Choroid plexus epithelial cell (primary cell): ENCODE data around the gene TMEM178A.

Experiments
- DNase-seq: peaks from one replicate; pipeline ENCODE4 v3.0.0-alpha.2; 2010; ENCODE audit warnings: low read depth
- H3K4me3 ChIP-seq: 2 replicates; pipeline ENCODE4 v1.5.1; 2011; ENCODE audit warnings: low read depth, mild to moderate bottlenecking, control low read depth, low read length, moderate library complexity
- TF ChIP-seq, protein P1 (sequence below): conservative IDR thresholded peaks from 2 replicates; pipeline ENCODE4 v1.5.1; 2011; ENCODE audit warnings: low read depth, mild to moderate bottlenecking, control low read depth, inconsistent platforms, low read length, moderate library complexity

Gene TMEM178A

DNA sequence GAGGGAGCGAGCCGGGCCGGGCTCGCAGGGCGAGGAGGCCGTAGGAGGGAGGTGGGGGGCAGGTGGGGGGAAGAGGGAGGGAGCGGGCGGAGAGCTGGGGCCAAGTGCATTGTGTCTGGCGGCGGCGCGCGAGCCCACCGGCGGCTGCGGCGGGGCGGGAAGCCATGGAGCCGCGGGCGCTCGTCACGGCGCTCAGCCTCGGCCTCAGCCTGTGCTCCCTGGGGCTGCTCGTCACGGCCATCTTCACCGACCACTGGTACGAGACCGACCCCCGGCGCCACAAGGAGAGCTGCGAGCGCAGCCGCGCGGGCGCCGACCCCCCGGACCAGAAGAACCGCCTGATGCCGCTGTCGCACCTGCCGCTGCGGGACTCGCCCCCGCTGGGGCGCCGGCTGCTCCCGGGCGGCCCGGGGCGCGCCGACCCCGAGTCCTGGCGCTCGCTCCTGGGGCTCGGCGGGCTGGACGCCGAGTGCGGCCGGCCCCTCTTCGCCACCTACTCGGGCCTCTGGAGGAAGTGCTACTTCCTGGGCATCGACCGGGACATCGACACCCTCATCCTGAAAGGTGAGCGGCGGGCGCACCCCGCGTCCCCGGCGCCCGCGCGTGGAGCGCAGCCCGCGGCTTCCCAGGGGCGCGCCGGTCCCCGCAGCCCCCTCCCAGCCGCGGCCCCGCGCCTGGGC is at the start of gene TMEM178A:
TMEM178A (plus strand) TSS at position 107 of the 680 bp plus-strand sequence; CDS start at position 165, 58 bp downstream.
- DNase-seq = no peak
- peak within 1 kb of the TSS; percentile 52 for H3K4me3 ChIP-seq
- TF ChIP-seq, protein P1, sequence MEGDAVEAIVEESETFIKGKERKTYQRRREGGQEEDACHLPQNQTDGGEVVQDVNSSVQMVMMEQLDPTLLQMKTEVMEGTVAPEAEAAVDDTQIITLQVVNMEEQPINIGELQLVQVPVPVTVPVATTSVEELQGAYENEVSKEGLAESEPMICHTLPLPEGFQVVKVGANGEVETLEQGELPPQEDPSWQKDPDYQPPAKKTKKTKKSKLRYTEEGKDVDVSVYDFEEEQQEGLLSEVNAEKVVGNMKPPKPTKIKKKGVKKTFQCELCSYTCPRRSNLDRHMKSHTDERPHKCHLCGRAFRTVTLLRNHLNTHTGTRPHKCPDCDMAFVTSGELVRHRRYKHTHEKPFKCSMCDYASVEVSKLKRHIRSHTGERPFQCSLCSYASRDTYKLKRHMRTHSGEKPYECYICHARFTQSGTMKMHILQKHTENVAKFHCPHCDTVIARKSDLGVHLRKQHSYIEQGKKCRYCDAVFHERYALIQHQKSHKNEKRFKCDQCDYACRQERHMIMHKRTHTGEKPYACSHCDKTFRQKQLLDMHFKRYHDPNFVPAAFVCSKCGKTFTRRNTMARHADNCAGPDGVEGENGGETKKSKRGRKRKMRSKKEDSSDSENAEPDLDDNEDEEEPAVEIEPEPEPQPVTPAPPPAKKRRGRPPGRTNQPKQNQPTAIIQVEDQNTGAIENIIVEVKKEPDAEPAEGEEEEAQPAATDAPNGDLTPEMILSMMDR = no peak

DNA sequence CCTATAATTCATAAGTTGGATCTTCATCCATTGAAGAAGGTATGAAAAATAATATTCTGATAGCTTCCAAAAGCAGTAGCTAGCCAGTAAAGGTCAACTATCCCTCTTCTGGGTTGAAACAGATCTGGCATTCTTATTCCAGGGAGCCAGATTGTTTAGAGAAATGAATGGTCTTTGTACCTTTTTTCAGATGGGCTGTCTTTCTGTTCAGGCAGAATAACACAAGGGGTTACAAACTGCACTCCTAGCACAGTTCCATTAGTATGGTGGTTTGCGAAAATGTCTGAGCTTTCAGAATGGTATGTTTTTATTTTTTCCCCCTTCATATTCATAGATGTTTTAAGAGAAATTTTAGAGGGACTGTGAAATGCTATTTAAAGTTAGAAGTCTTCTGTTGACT is 47.5 kb upstream of the TMEM178A start:
- DNase-seq = no peak
- TF ChIP-seq, protein P1 = no peak
- H3K4me3 ChIP-seq = no peak overlapping the region

DNA sequence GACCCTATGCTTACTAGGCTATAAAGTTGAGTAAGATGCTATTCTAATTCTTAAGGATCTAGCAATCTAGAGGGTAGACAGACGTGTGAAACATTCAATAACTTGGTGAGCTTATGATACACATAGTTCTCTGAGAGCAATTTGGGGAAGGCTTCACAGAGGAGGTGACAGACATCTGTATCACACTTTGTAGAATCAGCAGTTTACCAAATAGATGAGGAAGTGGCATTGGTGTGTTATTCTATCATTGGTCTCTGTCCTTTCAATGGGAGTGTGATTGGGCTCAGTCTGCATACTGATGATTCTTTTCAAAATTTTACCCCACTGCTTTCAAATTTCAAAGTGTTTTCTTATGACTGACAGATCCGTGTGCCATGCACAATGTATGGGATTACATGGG is 47.0 kb upstream of the TMEM178A start:
- TF ChIP-seq, protein P1 = no peak
- DNase-seq = no peak
- H3K4me3 ChIP-seq = no peak overlapping the region

DNA sequence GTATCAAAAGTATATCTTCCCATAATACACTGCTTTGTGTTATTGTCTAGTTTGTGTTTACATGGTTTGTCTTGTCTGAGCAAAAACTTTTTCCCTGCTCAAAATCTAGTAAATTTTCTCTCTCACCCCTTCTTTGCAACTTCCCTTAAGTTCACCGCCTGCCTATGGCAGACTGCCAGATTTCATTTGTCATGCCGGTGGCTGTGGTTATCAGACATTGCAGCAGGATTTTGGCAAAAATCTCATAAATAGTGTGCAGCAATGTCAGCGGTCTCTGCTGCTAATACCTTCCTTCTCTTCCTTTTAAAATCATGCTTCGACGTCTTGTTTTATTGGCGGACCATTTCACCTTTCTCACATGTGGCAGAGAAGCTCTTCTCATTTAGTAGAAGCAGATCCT is 45.6 kb upstream of the TMEM178A start:
- TF ChIP-seq, protein P1 = no peak
- DNase-seq = peak; percentile 95
- no peak overlapping the region for H3K4me3 ChIP-seq

DNA sequence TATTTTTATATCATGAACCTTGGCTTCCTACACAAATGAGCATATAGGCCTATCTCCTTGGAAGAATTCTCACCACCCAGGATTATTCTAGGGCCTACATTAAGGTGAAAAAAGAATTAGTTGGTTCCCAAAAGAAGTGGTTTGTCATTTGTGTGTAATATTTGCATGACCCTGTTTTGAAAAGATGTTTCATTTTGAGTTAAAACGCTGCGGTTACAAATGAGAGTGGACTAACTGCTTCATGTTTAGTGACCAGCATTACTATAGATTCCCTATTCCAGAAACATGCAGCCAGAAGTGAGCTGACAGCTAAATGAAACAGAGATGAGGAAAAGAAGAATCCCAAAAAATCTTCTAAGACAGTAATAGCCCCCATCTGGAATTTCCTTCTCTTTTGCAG is 44.1 kb upstream of the TMEM178A start:
- TF ChIP-seq, protein P1 = no peak
- no peak for DNase-seq
- no peak overlapping the region for H3K4me3 ChIP-seq

DNA sequence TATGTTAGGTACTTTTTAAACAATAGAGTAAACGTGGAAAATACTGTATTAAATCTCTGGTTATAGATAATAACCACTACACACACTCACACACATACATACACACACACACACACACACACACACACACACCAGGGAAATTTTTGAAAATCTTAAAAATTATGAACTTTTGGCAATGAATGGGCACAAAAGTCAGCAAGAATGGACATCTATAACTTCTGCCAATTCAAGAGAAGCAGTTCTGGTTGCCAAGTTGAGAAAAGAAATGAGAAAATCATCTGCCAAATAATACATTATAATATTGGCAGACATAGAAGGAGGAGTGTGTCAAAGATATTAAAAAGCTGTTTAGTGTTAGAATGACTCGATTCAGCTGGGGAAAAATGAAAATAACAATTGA is 42.9 kb upstream of the TMEM178A start:
- DNase-seq = no peak
- no peak overlapping the region for H3K4me3 ChIP-seq
- TF ChIP-seq, protein P1 = no peak

DNA sequence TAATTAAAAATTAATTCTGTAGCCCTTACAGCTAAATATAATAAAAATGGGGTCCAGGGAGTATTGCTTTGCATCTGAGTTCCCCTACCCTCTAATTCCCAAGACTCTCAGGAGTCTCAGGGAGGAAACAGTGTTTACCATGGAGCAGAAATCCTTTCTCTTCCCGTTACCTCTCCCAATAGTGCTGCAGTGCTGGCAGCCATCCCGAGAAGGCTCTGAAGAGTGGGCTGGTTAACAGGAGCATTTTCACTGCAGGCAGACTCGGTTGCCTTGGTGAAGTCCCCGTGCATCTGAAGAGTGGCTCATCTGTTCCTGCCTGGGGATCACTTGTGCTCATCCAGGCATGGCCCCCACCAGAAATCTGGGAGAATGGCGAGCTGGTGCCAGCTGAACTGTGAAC is 41.8 kb upstream of the TMEM178A start:
- DNase-seq = no peak
- TF ChIP-seq, protein P1 = no peak

More for the DNA sequence above, 41.8 kb upstream of the TMEM178A start:
- no peak overlapping the region for H3K4me3 ChIP-seq
